DMS53 (cell line): ENCODE measurements around the gene AGFG1.
A peak's percentile ranks its signal among the peaks of the same experiment; 100 is the strongest.

ENCODE experiments used
- DNase-seq: peaks from one replicate; lab custom pipeline; 2025; lab: John Stamatoyannopoulos, UW

AGFG1 gene

DNA sequence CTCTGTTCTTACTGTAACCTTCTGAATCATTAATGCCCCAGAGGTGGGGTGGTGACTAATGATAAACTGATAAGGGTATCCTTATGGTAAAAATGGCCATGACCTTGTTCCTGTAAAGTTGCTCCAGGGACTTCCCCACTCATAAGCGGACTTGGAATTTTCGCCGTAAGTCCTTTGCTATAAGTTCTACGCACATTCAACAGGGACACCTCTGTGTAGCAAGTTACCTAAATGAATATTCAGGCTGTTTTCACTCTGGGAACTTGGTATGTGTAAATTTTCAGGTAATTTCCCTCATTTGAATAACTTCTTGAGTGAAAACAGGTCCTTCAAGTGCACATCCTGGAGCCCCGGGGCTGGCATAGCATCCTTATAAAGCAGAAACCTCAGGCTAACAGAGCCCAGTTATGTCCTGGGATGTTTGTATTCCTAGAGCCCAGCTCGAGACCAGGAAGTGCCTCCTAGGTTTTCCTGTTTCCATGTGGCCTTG, 9.4 kb upstream of the AGFG1 start:
- DNase-seq = no peak

DNA sequence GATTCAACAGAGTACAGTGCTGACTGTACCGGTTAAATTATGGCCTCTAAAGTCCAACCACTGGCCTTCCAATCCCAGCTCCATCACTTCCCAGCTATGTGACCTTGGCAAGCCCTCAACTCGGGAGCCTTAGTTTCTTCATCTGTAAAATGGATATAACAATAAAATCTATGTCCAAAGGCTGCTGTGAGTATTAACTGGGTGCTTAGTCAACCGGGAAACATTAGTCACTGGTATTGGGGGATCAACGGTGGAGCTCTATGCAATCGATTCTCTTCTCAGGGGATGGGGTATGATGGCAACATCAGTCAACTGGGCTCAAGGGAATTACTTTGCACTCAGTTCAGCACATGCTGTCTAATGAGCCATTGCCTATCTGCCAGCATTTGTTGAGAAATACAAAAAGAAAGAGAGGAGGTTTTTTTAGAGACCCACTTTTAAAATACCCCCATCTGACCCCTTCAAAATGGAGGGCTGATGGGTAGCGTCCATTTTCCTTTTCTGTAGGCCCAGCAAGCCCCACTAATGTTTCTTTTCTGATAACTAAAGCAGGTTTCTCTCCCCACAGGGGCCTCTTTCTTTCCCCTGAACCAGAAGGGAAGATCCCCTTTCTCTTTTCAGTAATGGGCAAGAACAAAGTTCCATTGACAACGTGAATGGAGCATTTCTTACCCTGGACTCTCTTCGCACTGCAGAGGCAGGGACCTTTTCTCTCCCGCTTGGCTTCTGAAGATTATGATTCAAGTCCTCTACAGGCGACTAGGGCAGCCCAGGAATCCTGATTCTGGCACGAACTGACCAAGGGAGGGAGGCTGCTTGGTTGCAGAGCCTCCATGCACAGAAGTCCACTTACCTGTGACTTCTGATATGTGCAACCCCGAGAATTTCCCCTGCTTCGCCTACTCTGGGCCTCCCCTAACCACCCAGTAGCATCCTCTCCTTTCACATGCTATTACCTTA, 8.7 kb upstream of the AGFG1 start:
- DNase-seq = no peak

DNA sequence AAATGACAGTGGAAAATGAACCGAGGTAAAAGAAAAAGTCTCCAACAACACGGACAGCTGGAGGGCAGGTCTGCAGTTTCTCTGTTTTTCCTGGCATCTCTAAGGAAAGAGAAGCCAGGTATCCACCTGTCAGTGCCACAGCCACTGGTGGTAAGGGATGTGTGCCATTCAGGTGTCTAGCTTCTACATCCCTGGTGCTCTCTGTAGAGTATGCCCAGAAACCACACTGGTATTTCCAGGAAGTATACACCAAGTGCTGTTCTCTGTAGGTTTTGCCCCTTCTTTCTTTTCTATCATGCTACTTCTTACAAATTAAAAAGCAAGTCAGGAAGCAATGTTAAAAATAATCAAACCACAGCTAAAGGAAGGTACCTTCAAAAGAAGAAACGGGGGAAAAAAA, 7.6 kb upstream of the AGFG1 start:
- DNase-seq = no peak

DNA sequence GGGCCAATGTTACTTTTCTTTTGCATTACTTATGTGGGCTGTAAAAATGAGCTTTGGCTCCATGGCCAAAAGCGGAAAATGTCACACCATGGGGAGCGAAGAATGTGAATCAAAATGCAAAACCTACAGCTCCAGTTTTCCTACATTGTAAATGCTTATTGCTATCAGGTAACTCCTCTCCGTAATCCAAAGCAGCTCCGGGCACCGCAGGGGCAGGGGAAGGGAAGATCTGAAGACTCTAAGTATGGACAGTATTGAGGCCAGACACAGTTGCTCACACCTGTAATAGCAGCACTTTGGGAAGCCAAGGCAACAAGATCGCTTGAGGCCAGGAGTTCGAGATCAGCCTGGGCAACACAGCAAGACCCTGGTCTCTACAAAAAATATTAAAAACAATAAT, 7.1 kb upstream of the AGFG1 start:
- DNase-seq = no peak

DNA sequence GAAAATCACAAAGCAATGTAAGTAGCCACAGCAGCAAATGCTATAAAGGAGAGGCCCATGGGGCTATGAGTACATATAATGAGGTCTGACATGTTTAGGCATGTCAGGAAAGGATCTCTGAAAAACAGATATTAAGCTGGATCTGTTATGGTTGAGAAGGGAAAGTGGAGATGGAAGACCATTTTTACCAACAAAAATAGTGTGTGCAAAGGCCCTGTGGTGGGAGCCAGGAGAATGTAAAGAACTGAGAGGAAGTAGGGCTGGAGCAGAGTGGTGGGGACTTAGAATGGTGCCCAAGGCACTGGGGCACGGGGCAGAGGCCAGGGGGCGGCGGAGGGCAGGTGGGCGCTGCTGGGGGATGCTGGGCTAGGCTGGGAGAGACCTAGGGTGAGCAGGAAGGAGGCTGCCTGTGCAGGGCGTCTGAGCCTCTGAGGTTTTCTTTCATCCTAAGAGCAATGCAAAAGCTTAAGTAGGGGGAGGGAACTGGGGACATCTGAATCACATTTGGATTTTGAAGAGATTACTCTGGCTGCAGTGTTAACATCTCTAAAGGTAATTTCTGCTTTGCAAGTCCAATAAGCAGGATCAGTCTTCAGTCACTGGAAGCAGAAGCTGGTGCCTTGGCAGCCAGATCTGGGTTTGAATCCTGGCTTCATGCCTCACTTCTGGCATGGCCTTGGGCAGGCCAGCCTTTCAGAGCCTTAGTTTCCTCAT, 4.9 kb upstream of the AGFG1 start:
- no peak for DNase-seq

DNA sequence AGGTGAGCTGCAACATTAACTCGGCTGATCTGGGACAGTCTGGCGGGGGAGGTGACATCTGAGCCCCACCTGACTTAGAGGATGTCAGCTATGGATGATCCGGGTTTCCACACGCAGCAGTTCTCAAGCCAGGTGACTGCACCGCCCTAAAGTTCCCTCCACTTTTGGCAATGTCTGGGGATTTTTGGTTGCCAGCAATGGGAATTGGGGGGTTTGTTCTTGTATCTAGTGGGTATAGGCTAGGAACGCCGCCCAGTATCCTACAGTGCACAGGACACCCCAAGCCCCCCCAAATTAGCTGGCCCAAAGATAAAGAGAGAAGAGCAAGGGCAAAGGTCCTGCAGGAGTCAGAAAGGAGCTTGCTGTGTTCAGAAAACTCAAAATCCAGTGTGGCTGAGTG, 544 bp upstream of the AGFG1 start:
- DNase-seq = no peak

DNA sequence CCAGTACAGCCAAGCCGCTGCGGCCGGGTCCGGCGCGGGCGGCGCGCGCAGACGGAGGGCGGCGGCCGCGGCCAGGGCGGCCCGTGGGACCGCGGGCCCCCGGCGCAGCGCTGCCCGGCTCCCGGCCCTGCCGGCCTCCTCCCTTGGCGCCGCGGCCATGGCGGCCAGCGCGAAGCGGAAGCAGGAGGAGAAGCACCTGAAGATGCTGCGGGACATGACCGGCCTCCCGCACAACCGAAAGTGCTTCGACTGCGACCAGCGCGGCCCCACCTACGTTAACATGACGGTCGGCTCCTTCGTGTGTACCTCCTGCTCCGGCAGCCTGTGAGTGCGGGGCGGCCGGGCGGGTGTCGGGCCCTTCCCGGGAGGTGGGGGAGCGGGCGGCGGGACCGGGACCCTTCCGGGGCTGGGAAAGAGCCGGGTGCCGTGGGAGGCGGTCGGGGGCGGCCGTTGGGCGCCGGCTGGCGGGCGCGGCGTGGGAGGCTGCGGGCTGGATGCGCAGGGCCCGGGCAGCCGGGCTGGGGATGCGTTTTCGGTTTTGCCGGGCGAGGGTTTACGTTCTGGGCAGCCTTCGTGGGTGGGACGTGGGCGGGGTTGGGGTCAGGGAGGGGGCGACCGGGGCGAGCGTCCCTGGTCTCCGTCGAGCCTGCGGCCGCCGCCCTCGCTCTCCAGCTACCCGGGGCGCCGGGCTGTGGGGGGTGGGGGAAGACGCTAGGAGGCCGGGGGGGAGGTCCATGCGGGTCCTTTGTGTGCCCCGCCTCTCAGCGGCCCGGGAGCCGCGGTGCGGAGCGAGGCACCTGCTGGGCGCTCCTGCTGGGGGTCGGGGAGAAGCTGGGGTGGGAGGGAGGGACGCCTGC, 537 bp downstream of the AGFG1 start:
- DNase-seq = peak; percentile 64

DNA sequence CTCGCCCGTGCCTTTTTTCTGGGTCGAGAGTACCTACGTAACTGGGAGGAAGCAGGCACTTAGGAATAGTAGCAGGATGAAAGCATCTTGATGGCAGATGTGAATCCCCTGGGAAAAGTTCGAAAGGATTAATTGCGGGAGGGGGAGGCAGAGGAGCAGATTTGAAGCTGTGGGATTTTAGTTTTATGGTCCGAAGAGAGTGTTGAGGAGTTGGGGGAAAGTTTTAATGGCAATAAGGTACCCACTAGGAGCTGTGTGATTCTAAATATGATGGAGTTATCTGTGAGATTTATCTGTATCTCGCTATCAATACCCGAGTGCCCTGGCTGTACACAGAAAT, 1.1 kb downstream of the AGFG1 start:
- DNase-seq = peak; percentile 26

DNA sequence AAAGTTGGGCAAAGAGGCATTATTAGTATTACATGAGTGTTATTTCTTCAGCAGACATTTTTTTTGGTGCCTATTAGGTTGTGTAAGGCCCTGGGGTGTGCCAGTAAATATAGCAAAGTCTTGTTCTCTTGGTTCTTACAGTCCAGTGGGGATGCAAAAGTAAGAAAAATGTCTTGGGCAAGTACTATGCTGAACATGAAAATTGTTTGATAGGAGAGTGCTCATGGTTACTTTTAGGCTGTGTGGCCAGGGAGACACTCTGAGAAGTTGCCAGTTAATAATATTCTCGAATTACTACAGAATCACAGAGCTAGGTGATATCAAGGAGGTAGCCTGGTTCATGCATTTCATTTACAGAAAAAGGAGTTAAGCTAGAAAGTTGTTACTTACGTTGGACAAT, 1.9 kb downstream of the AGFG1 start:
- DNase-seq = no peak

DNA sequence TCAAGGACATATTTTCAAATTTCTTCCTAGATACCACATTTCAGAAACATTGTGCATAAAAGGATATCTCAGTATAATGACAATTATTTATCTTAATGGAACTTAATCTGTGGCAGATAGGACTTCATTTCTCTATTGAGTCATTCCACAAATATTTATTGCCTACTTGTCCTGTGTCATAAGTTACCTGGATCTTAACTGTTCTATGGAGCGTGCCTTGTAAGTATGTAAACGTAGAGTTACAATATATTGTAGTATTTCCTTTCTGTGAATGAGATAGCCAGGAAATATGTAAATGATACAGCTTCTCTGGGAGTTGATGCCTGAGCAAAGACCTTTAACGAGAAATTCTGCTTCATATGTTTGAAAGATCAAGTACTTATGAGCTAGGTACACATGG, 2.5 kb downstream of the AGFG1 start:
- peak; percentile 65 for DNase-seq

DNA sequence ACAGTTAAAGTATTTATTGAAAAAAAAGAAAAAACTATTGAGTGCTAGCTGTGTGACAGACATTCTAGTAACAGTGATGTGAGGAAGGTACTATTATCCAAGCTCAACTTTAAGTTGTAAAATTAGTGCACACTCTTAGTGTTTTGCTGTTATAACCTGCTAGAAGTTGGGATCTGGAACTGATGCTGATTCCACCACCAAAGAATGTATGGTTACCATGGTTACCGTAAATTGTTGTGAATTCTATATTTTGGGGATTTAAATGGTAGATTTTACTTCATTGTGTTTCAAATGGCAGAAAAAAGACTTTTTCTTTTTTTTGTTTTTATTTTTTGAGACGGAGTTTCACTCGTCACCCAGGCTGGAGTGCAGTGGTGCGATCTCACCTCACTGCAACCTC, 5.3 kb downstream of the AGFG1 start:
- DNase-seq = no peak

DNA sequence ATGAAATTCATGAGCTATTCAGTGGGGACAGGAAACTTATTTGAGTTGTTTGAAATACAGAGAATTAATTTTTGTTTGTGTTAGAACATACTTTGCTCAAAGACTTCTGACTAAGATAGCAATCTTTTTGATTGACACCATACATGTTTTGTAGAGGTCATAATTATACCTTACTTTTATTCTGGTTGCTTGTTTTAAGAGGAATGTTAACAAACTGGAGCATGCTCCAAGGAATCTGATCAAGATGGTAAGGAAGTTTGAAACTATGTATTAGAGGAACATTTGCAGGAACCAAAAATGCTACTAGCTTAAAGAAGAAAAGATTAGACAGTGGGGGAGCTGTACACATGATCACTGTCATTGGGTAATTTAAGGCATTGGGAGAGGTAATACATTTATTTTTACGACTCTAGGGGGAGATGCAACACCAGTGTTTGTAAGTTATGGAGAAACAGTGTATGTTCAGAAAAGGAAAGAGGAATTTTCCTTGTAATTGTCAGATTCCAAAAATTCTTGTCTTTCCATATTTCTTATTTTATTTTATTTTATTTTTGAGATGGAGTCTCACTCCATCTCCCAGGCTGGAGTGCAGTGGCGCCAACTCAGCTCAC, 8.0 kb downstream of the AGFG1 start:
- peak; percentile 24 for DNase-seq

DNA sequence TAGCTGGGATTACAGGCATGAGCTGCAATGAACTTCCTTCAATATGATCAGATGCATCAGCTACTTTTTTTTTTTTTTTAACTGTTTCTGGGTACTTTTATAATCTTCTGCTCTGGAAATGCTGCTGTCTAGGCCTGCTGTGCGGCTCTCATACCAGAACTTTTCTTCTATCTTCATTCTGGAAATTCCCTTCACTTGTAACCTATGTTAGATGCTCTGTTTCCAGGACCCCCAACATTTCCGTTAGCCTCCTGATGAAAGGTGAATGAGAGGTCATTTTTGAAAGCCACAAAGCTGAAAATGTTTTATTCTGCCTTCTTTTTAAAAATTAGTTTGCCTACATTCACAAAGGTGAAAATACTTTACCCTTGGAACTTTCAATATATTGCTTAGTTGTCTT, 8.6 kb downstream of the AGFG1 start:
- DNase-seq = no peak

DNA sequence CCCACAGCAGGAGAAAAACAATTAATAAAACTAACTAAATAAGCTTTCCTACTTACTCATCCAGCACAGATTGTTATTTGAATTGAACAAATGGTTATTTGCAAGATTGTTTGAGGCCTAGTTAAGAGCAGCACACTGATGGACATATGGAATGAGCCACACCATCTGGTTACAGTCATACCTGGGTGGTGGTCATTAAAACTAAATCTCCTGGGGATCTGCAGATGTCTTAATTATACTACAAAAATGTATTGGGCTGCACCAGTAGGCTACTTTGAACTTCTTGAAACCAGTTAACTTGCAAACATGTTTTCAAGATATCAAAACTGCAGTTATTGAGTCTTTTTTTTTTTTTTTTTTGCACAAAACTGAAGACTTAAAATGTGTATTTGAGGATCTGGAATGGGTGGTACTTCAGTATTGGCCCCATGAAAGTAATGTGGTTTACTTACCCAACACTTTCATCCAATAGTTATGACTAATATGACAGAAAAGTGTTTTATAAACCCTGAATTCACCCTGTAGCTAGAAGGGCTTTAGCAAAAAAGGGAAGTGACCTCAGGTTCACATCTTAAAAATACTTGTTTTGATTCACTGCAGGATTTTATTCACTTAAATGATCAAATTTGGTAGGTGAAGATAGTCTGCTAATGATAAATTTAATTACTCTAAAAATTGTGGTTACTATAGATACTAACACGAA, 10.8 kb downstream of the AGFG1 start:
- no peak for DNase-seq

DNA sequence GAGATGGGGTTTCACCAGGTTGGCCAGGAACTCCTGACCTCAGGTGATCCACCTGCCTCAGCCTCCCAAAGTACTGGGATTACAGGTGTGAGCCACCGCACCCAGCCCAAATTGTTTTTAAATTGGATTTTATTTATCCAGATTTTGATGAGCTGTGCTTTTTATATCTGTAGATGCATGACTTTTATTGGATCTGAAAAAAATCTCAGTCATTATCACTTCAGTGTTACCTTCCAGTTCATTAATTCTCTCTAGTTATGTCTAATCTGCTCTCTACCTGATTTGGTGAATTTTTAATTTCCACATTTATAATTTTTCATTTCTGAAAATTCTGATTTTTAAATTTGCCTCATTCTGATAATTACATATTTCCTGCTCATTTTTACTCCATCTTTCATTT, 13.5 kb downstream of the AGFG1 start:
- no peak for DNase-seq

DNA sequence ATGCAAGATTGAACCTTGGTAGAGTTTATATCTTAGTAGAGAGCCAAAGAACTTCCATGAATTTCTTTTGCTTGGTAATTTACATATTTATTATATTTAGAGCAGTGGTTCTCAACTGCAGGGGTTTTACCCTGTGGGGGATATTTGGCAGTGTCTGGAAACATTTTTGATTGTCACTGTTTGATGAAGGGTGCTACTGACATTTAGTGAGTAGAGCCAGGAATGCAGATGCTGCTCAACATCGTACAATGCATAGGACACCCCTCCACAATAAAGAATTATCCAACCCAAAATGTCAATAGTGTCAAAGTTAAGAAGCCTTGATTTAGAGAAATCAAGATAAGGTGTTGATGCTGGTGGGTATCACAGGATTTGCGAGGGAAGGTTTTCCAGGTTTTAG, 14.7 kb downstream of the AGFG1 start:
- DNase-seq = no peak

DNA sequence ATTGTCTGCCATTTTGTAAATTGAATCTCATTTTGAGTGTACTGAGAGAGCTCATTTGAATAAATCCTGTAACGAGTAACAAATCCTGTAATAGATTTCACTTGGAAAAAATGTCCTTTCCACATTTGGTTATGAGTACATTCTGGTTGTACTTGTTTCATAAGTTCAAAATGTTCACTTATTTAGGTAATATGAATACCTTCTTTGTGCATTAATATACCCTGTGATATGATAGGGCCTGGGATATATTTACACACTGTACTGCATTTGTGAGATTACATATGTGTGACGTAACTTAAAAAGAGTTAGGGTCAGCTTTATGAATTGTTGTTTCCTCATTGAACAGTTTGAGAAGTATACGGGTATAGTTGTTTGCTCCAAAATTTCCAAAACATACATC, 16.1 kb downstream of the AGFG1 start:
- DNase-seq = no peak

DNA sequence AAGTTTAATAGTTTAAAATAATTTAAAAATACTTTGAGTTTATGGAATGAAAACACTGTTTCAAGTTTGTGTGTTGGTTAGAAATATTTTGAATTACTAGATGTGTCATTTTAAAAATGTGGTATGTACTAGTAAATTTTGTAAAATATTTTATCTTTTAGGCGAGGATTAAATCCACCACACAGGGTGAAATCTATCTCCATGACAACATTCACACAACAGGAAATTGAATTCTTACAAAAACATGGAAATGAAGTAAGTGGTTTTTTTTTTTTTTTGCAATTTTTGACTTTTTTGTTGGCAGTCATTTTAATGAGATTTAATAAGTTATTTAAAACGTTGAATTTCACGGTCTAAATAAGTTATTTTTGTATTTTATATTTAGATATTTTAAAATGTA, 19.4 kb downstream of the AGFG1 start:
- no peak for DNase-seq

DNA sequence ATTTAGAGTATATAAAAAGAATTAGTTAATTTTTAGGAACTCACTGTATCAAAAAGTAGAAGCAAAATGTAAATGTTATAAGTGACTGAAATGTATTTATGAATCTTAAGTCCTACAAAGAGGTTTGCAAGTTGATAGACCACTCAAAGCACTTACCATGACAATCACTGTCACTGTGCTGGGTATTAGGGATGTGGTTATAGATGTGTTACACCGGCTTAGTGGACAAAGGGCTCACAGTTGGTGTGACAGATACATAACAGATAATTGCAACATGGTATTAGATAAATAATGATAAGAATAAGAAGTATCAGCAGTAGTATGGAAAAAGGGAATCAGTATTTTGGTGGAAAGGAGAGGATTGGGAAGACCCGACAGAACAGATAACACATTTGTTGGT, 21.6 kb downstream of the AGFG1 start:
- no peak for DNase-seq

DNA sequence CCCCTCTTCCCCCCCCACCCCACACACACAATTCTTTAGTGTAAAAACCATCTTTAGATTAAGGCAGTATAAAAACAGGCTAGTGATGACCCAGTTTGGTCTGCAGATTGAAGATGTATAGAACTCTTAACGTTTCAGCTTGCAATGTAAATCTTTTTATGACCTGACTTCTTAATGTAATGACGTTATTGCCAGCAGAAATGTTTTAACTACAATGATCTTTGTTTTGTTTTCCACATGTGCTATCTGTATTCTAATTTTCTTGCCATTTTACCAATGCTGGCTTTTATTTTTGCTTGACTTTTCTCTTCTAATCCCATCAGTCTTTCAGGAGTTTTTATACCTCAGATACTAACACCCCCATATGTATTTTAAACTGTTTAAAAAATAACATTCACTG, 25.2 kb downstream of the AGFG1 start:
- DNase-seq = no peak

DNA sequence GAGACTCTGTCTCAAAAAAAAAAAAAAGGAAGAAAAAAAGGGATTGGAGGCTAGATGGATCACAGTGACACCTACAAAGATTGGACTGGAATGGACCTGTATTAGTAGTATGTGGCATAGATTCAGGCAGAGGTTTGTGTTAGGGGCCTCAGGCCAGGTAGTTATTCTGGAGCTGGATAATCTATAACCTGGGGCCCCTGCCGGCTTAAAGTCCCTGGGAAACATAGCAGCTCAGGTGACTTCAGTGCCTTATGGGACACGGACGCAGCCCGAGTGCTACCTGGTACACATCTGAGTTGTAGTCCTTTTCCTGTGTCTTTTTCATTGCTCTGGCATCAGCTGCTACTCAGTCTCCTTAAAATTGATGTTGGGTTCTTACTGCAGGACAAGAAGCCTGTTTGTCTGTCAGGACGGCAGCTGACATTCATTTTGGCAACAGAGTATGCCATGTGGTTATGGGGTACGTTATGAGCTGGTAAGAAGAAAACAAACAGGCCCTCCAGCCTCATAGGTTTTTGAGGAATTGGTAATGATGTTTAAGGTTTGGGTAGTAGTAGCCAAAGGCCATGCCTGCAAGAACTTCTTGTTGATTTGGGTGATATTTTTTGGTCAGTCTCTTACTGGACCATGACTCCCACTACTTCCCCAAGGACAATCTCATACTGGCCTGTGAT, 27.8 kb downstream of the AGFG1 start:
- DNase-seq = no peak
